WI38 (cell line): Measurements from ENCODE around the gene PHLDB3.
"Not testable (repeated sequence)": the region's sequence is repeated elsewhere in the genome, so short reads cannot be mapped to it uniquely, and the experiment has no call there.

ENCODE experiments used
- H3K4me3 ChIP-seq: 2 replicates; pipeline ENCODE4 v1.5.1; 2011; ENCODE audit warnings: low read depth, mild to moderate bottlenecking, control low read depth, low read length
- CTCF ChIP-seq: IDR thresholded peaks from 2 replicates; pipeline ENCODE4 v1.5.1; 2012; ENCODE audit warnings: low read depth, mild to moderate bottlenecking, control low read depth, low read length

Gene PHLDB3

GRCh38 chr19:43518051-43518450, 13.5 kb upstream of the PHLDB3 start:
- H3K4me3 ChIP-seq, result no peak overlapping the region
- no peak for TF ChIP-seq CTCF

GRCh38 chr19:43512399-43512798, 7.9 kb upstream of the PHLDB3 start:
- H3K4me3 ChIP-seq, result not testable (repeated sequence)

- TF ChIP-seq CTCF, result no peak
- no peak overlapping the region for H3K4me3 ChIP-seq
Observed at GRCh38 chr19:43511324-43511723, 6.8 kb upstream of the PHLDB3 start.

- no peak overlapping the region for H3K4me3 ChIP-seq
- no peak for TF ChIP-seq CTCF
Observed at GRCh38 chr19:43510713-43511112, 6.2 kb upstream of the PHLDB3 start.

- no peak for TF ChIP-seq CTCF
- H3K4me3 ChIP-seq, result no peak overlapping the region
Observed at GRCh38 chr19:43507880-43508279, 3.3 kb upstream of the PHLDB3 start.

GRCh38 chr19:43506629-43507028, 2.1 kb upstream of the PHLDB3 start:
- no peak overlapping the region for H3K4me3 ChIP-seq
- no peak for TF ChIP-seq CTCF

GRCh38 chr19:43505941-43506340, 1.4 kb upstream of the PHLDB3 start:
- no peak for TF ChIP-seq CTCF

GRCh38 chr19:43505186-43505456, 575 bp upstream of the PHLDB3 start:
- H3K4me3 ChIP-seq, result no peak overlapping the region
- TF ChIP-seq CTCF, result no peak

More at GRCh38 chr19:43505941-43506340, 1.4 kb upstream of the PHLDB3 start:
- H3K4me3 ChIP-seq, result no peak overlapping the region
